B cell (primary cell): ENCODE data around the gene SLC2A1. TPM values are rescaled to one million over a fixed set of nuclear protein-coding genes. Genes with fewer than 3 reads are reported as not detected.
A peak's percentile ranks its signal among the peaks of the same experiment; 100 is the strongest.

ENCODE experiments used
- ATAC-seq: fragments of 200-7000 bp; cut with Tn5 transposase; one replicate; pipeline ENCODE4 v1.10.0; 2021; ENCODE audit warnings: low read depth, mild to moderate bottlenecking, moderate number of reproducible peaks, moderate library complexity
- CTCF ChIA-PET: fragments of 350-600 bp; sonication (Branson Sonifier 250); formaldehyde crosslinking; loops from one replicate; lab custom pipeline; 2021; ENCODE audit warnings: antibody characterized with exemption, inconsistent platforms; lab: Charles Lee
- POLR2A ChIA-PET: fragments of 350-600 bp; sonication (Branson Sonifier 250); formaldehyde crosslinking; loops from one replicate; lab custom pipeline; 2021; ENCODE audit warnings: antibody characterized with exemption; lab: Charles Lee
- DNase-seq: peaks from one replicate; pipeline ENCODE4 v3.0.0; 2013
- H2AFZ ChIP-seq: 2 replicates; pipeline ENCODE4 v1.6.1; 2012; ENCODE audit warnings: mild to moderate bottlenecking, low read depth, low read length; ENCODE audit not compliant: insufficient read depth, poor library complexity, severe bottlenecking
- H3K27ac ChIP-seq, 2 donors: 1 replicate in 1 of 2; 2 replicates in 1 of 2; pipeline ENCODE4 v1.5.1; 2012 to 2013; ENCODE audit warnings: low read length in 2 of 2, mild to moderate bottlenecking in 2 of 2, moderate library complexity in 1 of 2
- H3K27me3 ChIP-seq, 4 experiments: fragments of 200-600 bp in 1 of 4; sonication (generic) in 1 of 4; replicated peaks in 1 of 4; 1 replicate in 2 of 4; 2 replicates in 2 of 4; pipeline versions ENCODE4 v1.6.1 to v1.7.0; 2013 to 2016; ENCODE audit warnings: low read length in 3 of 4, mild to moderate bottlenecking in 2 of 4, mixed read lengths in 1 of 4, moderate library complexity in 1 of 4; ENCODE audit not compliant: insufficient read depth in 4 of 4, control insufficient read depth in 3 of 4; ENCODE audit errors: control extremely low read depth in 1 of 4
- H3K36me3 ChIP-seq, 2 experiments: replicated peaks in 1 of 2; 1 replicate in 1 of 2; 2 replicates in 1 of 2; pipeline versions ENCODE4 v1.6.1 to v1.7.1; 2013; ENCODE audit warnings: low read length in 1 of 2; ENCODE audit not compliant: insufficient read depth in 2 of 2, control insufficient read depth in 1 of 2; ENCODE audit errors: control extremely low read depth in 1 of 2, extremely low read depth in 1 of 2
- H3K4me1 ChIP-seq, 2 donors: fragments of 200-600 bp in 1 of 2; sonication (generic) in 1 of 2; 1 replicate in 1 of 2; 2 replicates in 1 of 2; pipeline versions ENCODE4 v1.5.1 to v1.6.1; 2013 to 2017; ENCODE audit warnings: low read length in 2 of 2; ENCODE audit not compliant: control insufficient read depth in 2 of 2, insufficient read depth in 2 of 2
- H3K4me2 ChIP-seq: replicated peaks from 2 replicates; pipeline ENCODE3; 2012; ENCODE audit warnings: mild to moderate bottlenecking, low read depth, low read length; ENCODE audit not compliant: poor library complexity, severe bottlenecking
- H3K4me3 ChIP-seq, 5 experiments: fragments of 200-600 bp in 1 of 5; sonication (generic) in 1 of 5; 1 replicate in 3 of 5; 2 replicates in 2 of 5; pipeline versions ENCODE4 v1.5.1 to v1.7.0; 2011 to 2016; ENCODE audit warnings: low read length in 4 of 5, mild to moderate bottlenecking in 4 of 5, low read depth in 2 of 5, control low read depth in 1 of 5, moderate library complexity in 1 of 5; ENCODE audit not compliant: insufficient read depth in 1 of 5; ENCODE audit errors: control extremely low read depth in 1 of 5, extremely low read depth in 1 of 5
- H3K79me2 ChIP-seq: fragments of 200-600 bp; sonication (generic); one replicate; pipeline ENCODE4 v1.6.0; 2016; ENCODE audit warnings: low read length; ENCODE audit not compliant: control insufficient read depth, insufficient read depth
- H3K9ac ChIP-seq: fragments of 200-600 bp; sonication (generic); 2 replicates; pipeline ENCODE4 v1.6.1; 2017; ENCODE audit warnings: mild to moderate bottlenecking, low read length, moderate library complexity
- H3K9me3 ChIP-seq, 3 donors: one replicate each; pipeline versions ENCODE4 v1.6.1 to v1.7.1; 2013; ENCODE audit warnings: low read length in 2 of 3; ENCODE audit not compliant: control insufficient read depth in 2 of 3, insufficient read depth in 1 of 3; ENCODE audit errors: control extremely low read depth in 1 of 3
- H4K20me1 ChIP-seq: 2 replicates; pipeline ENCODE4 v1.6.0; 2012; ENCODE audit warnings: mild to moderate bottlenecking, low read length; ENCODE audit not compliant: insufficient read depth, control insufficient read depth, poor library complexity, severe bottlenecking
- H3K27ac Mint-ChIP-seq: one replicate; pipeline ENCODE4 v1.8.0; 2021; ENCODE audit warnings: mixed read lengths
- H3K27me3 Mint-ChIP-seq: one replicate; pipeline ENCODE4 v1.8.0; 2021; ENCODE audit warnings: mixed read lengths
- H3K4me1 Mint-ChIP-seq: one replicate; pipeline ENCODE4 v1.8.0; 2021; ENCODE audit warnings: mixed read lengths
- H3K4me3 Mint-ChIP-seq: one replicate; pipeline ENCODE4 v1.8.0; 2021; ENCODE audit warnings: mixed read lengths
- H3K9me3 Mint-ChIP-seq: one replicate; pipeline ENCODE4 v1.8.0; 2022; ENCODE audit warnings: mixed read lengths; ENCODE audit not compliant: insufficient read depth
- CTCF ChIP-seq: fragments of 200-600 bp; IDR thresholded peaks from one replicate; pipeline ENCODE4 v1.8.0; 2022; ENCODE audit warnings: antibody characterized with exemption, mild to moderate bottlenecking
- EZH2 ChIP-seq: IDR thresholded peaks from 2 replicates; pipeline ENCODE4 v1.6.1; 2012; ENCODE audit warnings: borderline replicate concordance, low read depth, mild to moderate bottlenecking, moderate library complexity, low read length; ENCODE audit not compliant: insufficient read depth, poor library complexity, severe bottlenecking
- WGBS: methylation state at CpG from one replicate; pipeline ENCODE4 v1.1.5; 2013; ENCODE audit warnings: missing lambda C conversion rate; ENCODE audit not compliant: insufficient coverage; 5-methylcytosine and 5-hydroxymethylcytosine counted together
- intact Hi-C: fragments of 100-400 bp; cut with micrococcal nuclease; formaldehyde crosslinking; loops from one replicate; pipeline ENCODE4 v1.10.0; 2022
- polyA plus RNA-seq: library from polyadenylated mRNA; depleted of rRNA; stranded (reverse); fragments of >200 nt; gene quantifications from 2 replicates; pipeline ENCODE4 v1.2.3, GENCODE V29; 2012
- total RNA-seq, 2 donors: library from RNA; stranded (reverse); fragments of 120-200 nt in 1 of 2; gene quantifications; 1 replicate in 1 of 2; 2 replicates in 1 of 2; pipeline versions ENCODE4 v1.2.3 to v1.2.4, GENCODE V29; 2013 to 2022

The SLC2A1 gene
- total and polyA plus RNA-seq, 2 donors (not counting 1 experiment from before 2014, with no cell fraction given) = 223 to 240 TPM

- ATAC-seq = no peak
- no peak overlapping the region for H3K9ac ChIP-seq
Observed at GRCh38 chr1:42979896-42980800, 21.5 kb upstream of the SLC2A1 start.

More at GRCh38 chr1:42979896-42980800, 21.5 kb upstream of the SLC2A1 start:
- Histone ChIP-seq H4K20me1 (no peaks in the 10 kb centered on the region), H3K4me1 (peaks cover 10 to 11% of the 10 kb centered on the region in 2 donors), H3K79me2 (peaks cover 4% of the 10 kb centered on the region), H3K36me3 (peaks cover 0 to 8% of the 10 kb centered on the region in 2 experiments), H3K27me3 (peaks cover 0 to 2% (median 0%) of the 10 kb centered on the region in 4 experiments), H3K27ac (no peak overlapping the region), H2AFZ (peak overlapping the region; percentile 57), H3K4me2 (peak overlapping the region; percentile 33), H3K9me3 (no peaks in the 10 kb centered on the region), H3K4me3 (no peak overlapping the region)
- ChIA-PET CTCF (interaction anchor here (1.3 kb wide), 1 partner anchor 93 kb away, joined by 4 read pairs; no protein-coding TSS in a partner anchor), POLR2A (interaction anchor here (0.6 kb wide), 1 partner anchor 22 kb away, joined by 3 read pairs; the partner anchor contains the start of gene SLC2A1)
- Mint-ChIP-seq H3K27me3 (no peaks in the 10 kb centered on the region), H3K9me3 (no peaks in the 10 kb centered on the region), H3K4me3 (no peak overlapping the region), H3K27ac (peak overlapping the region; percentile 69), H3K4me1 (peaks cover 19% of the 10 kb centered on the region)
- DNase-seq = peak; percentile 61
- TF ChIP-seq EZH2 (no peak), CTCF (no peak)
- WGBS = 63% methylated on average over 9 of the region's 9 CpGs
- intact Hi-C loops = loop anchor here (10.0 kb wide), 1 partner anchor 65 kb away; no protein-coding TSS in a partner anchor
